GM12891 (cell line): ENCODE data around the gene MYOM1.

ENCODE experiments used
- PAX5 ChIP-seq: IDR thresholded peaks from 2 replicates; pipeline ENCODE4 v1.6.1; 2011; ENCODE audit warnings: low read length, moderate library complexity, mild to moderate bottlenecking; ENCODE audit not compliant: insufficient read depth, severe bottlenecking
- POLR2A ChIP-seq: IDR thresholded peaks from 2 replicates; pipeline ENCODE4 v1.6.1; 2011; ENCODE audit warnings: low read depth, low read length, control low read depth
- POLR2AphosphoS5 ChIP-seq: IDR thresholded peaks from 2 replicates; pipeline ENCODE4 v1.6.1; 2011; ENCODE audit warnings: low read depth, low read length, control low read depth
- POU2F2 ChIP-seq: IDR thresholded peaks from 2 replicates; pipeline ENCODE4 v1.6.1; 2011; ENCODE audit warnings: low read depth, mild to moderate bottlenecking, control low read depth, low read length, moderate library complexity
- SPI1 ChIP-seq: IDR thresholded peaks from 2 replicates; pipeline ENCODE4 v1.6.1; 2011; ENCODE audit warnings: low read depth, low read length, control low read depth
- TAF1 ChIP-seq: IDR thresholded peaks from 2 replicates; pipeline ENCODE4 v1.6.1; 2011; ENCODE audit warnings: low read depth, low read length, control low read depth

GRCh38 chr18:3041843-3042242 is 177.9 kb downstream of the MYOM1 start:
- TF ChIP-seq POLR2A (no peak), POU2F2 (no peak), POLR2AphosphoS5 (no peak), TAF1 (no peak), SPI1 (no peak), PAX5 (no peak)
